Erythroblast (primary cell): ENCODE data around the gene TSKS.

Source experiments
- GATA1 ChIP-seq: IDR thresholded peaks from 2 replicates; pipeline ENCODE4 v1.6.1; 2011; ENCODE audit warnings: low read depth, mild to moderate bottlenecking, control low read depth, low read length, moderate library complexity
- POLR2A ChIP-seq: IDR thresholded peaks from 2 replicates; pipeline ENCODE4 v1.6.1; 2011; ENCODE audit warnings: mild to moderate bottlenecking, low read length

DNA sequence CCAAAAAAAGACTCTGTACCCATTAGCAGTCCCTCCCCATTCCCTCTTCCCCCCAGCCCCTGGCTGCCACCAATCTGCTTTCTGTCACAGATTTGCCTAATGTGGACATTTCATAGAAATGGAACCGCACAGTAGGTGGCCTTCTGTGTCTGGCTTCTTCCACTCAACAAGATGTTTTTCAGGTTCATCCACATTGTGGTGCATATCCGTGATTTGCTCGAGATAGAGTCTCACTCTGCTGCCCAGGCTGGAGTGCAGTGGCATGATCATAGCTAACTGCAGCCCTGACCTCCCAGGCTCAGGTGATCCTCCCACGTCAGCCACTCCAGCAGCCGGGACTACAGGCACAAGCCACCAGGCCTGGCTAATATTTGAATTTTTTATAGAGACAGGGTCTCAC is 24.6 kb upstream of the TSKS start:
- no peak for TF ChIP-seq POLR2A
- TF ChIP-seq GATA1: no peak
